Prostate gland (tissue), 2 donors: ENCODE results near the gene CFAP61. TPM values are rescaled to one million over a fixed set of nuclear protein-coding genes. Genes with fewer than 3 reads are reported as not detected.

Experiments
- DNase-seq: peaks from one replicate; pipeline ENCODE4 v3.0.0-alpha.2; 2019; ENCODE audit warnings: low spot score
- H3K27ac ChIP-seq, 2 donors: fragments of 200-600 bp; sonication (generic); 2 replicates each; pipeline ENCODE4 v1.5.1; 2017 to 2019
- H3K27me3 ChIP-seq: fragments of 200-600 bp; sonication (generic); replicated peaks from 2 replicates; pipeline ENCODE4 v1.5.1; 2019; ENCODE audit not compliant: insufficient read depth
- H3K36me3 ChIP-seq, 2 donors: fragments of 200-600 bp; sonication (generic); 1 replicate in 1 of 2; 2 replicates in 1 of 2; pipeline versions ENCODE4 v1.5.1 to v1.8.1; 2017 to 2019
- H3K4me1 ChIP-seq: fragments of 200-600 bp; sonication (generic); replicated peaks from 2 replicates; pipeline ENCODE4 v1.5.1; 2019
- H3K4me3 ChIP-seq, 2 donors: fragments of 200-600 bp; sonication (generic); 2 replicates each; pipeline ENCODE4 v1.5.1; 2017 to 2019
- H3K9me3 ChIP-seq: fragments of 200-600 bp; sonication (generic); 2 replicates; pipeline ENCODE4 v1.5.1; 2017
- POLR2A ChIP-seq: fragments of 450-650 bp; IDR thresholded peaks from one replicate; pipeline ENCODE4 v1.6.1; 2016; ENCODE audit warnings: antibody characterized with exemption, mild to moderate bottlenecking
- POLR2AphosphoS5 ChIP-seq: sonication (generic); formaldehyde crosslinking; IDR thresholded peaks from one replicate; pipeline ENCODE4 v1.6.1; 2017; ENCODE audit warnings: antibody characterized with exemption
- WGBS: methylation state at CpG from one replicate; pipeline ENCODE4 v1.1.5; 2018; 5-methylcytosine and 5-hydroxymethylcytosine counted together
- intact Hi-C: fragments of 100-400 bp; cut with DNase I; formaldehyde crosslinking; loops from one replicate; pipeline ENCODE4 v1.14.2; 2022
- total RNA-seq, 2 donors: library from RNA; depleted of rRNA; stranded (reverse); fragments of >200 nt; gene quantifications; one replicate each; pipeline ENCODE4 v1.1.0, GENCODE V29; 2016
- TF ChIP-seq, protein P1 (sequence below), 4 experiments: fragments of 200-600 bp in 2 of 4; fragments of 450-650 bp in 2 of 4; sonication (generic) in 2 of 4; IDR thresholded peaks; 1 replicate in 3 of 4; 2 replicates in 1 of 4; pipeline ENCODE4 v1.5.1; 2016 to 2019; ENCODE audit warnings: antibody characterized with exemption in 4 of 4, mild to moderate bottlenecking in 2 of 4, moderate library complexity in 2 of 4

Gene CFAP61
- total RNA-seq, 2 donors from 2014 or later: 0.14 to 8.1 TPM

- no peaks in the 10 kb centered on the region for H3K4me1 ChIP-seq
- H3K9me3 ChIP-seq: no peaks in the 10 kb centered on the region
- H3K4me3 ChIP-seq: no peak overlapping the region
- DNase-seq: no peak
- no peaks in the 10 kb centered on the region for H3K27me3 ChIP-seq
- intact Hi-C loops: no loop called here
- 76% methylated on average over 1 of the region's 1 CpG for WGBS
- H3K36me3 ChIP-seq: no peaks in the 10 kb centered on the region
- TF ChIP-seq POLR2AphosphoS5 (no peak), POLR2A (no peak)
- TF ChIP-seq, protein P1, sequence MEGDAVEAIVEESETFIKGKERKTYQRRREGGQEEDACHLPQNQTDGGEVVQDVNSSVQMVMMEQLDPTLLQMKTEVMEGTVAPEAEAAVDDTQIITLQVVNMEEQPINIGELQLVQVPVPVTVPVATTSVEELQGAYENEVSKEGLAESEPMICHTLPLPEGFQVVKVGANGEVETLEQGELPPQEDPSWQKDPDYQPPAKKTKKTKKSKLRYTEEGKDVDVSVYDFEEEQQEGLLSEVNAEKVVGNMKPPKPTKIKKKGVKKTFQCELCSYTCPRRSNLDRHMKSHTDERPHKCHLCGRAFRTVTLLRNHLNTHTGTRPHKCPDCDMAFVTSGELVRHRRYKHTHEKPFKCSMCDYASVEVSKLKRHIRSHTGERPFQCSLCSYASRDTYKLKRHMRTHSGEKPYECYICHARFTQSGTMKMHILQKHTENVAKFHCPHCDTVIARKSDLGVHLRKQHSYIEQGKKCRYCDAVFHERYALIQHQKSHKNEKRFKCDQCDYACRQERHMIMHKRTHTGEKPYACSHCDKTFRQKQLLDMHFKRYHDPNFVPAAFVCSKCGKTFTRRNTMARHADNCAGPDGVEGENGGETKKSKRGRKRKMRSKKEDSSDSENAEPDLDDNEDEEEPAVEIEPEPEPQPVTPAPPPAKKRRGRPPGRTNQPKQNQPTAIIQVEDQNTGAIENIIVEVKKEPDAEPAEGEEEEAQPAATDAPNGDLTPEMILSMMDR (IDR thresholded peaks at IDR 0.05): no peak
- H3K27ac ChIP-seq: no peak overlapping the region
Observed at GRCh38 chr20:20205862-20206236, 153.5 kb downstream of the CFAP61 start.

DNA sequence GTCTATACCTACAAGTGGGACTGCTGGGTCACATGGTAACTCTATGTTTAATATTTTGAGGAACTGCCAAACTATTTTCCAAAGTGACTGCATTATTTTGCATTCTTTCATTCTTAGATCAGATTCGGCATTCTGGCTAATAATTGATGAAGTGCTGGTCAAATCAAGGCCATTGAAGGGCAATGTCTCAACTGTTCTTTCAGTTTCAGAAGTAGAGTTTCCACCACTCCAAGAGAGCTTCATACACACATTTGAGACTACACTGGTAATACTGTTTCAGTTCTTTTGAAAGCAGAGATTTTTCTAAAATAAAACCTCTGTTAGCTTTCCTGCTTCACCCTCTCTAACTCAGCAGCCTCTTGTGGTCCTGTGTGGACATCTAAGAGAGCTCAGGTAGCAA lies 154.5 kb downstream of the CFAP61 start:
- intact Hi-C loops: no loop called here
- WGBS: 88% methylated on average over 1 of the region's 1 CpG
- TF ChIP-seq POLR2A: no peak
- no peak for TF ChIP-seq POLR2AphosphoS5
- TF ChIP-seq, protein P1 (IDR thresholded peaks at IDR 0.05): no peak

DNA sequence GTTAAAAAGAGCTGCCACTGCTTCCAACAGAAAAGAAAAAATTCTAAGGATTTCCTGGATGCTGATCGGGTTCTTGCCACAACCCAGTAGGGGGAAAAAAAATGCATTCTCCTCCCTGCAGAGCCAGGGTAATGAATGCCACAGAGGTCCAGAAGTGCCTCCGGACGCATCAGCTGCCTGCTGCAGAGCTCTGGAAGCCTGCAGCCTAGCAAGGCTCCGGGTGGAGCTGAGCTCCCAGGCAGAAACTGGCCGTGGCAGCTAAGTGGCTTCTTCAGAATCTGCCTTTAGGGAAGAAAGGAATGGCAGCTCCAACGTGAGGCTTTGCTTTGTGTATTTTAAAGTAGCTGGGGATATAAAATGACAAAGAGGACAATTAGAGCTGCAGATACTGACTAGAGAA lies 155.0 kb downstream of the CFAP61 start:
- H3K36me3 ChIP-seq: no peaks in the 10 kb centered on the region
- TF ChIP-seq, protein P1 (IDR thresholded peaks at IDR 0.05): no peak
- TF ChIP-seq POLR2A (no peak), POLR2AphosphoS5 (no peak)
- 15% methylated on average over 6 of the region's 6 CpGs for WGBS
- H3K9me3 ChIP-seq: no peaks in the 10 kb centered on the region
- no peaks in the 10 kb centered on the region for H3K27me3 ChIP-seq
- no peak overlapping the region for H3K4me3 ChIP-seq
- no peak overlapping the region for H3K27ac ChIP-seq
- H3K4me1 ChIP-seq: no peaks in the 10 kb centered on the region
- DNase-seq: no peak
- intact Hi-C loops: no loop called here

More for the DNA sequence above, 154.5 kb downstream of the CFAP61 start:
- DNase-seq: no peak
- H3K27me3 ChIP-seq: no peaks in the 10 kb centered on the region
- H3K27ac ChIP-seq: no peak overlapping the region
- no peaks in the 10 kb centered on the region for H3K4me1 ChIP-seq
- H3K4me3 ChIP-seq: no peak overlapping the region
- H3K36me3 ChIP-seq: no peaks in the 10 kb centered on the region
- H3K9me3 ChIP-seq: no peaks in the 10 kb centered on the region

GRCh38 chr20:20207872-20208271 lies 155.5 kb downstream of the CFAP61 start:
- 92% methylated on average over 7 of the region's 7 CpGs for WGBS
- Histone ChIP-seq H3K4me1 (no peaks in the 10 kb centered on the region), H3K27me3 (no peaks in the 10 kb centered on the region), H3K36me3 (no peaks in the 10 kb centered on the region), H3K9me3 (no peaks in the 10 kb centered on the region), H3K4me3 (no peak overlapping the region), H3K27ac (no peak overlapping the region)
- intact Hi-C loops: no loop called here
- TF ChIP-seq POLR2AphosphoS5: no peak
- TF ChIP-seq POLR2A: no peak
- TF ChIP-seq, protein P1 (IDR thresholded peaks at IDR 0.05): no peak
- DNase-seq: no peak

DNA sequence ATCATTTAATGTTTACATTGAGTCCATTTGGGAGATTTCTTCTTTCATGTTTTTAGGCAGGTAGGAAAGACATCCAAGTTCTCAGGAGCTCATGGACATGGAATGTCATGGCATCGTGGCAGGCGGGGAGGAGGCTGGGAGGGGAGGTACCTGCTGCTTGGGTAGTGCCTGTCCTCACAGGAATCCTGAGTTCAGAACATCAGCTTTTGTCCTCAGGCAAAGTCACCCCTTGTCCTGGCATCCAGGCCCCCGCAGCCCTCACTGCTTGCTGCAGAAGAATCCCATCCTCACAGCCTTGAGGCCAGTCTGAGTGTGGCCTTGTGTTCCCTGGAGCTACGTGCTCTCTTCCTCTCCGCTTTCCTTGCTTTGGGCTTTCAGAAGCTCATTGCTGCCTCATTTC lies 157.4 kb downstream of the CFAP61 start:
- no peaks in the 10 kb centered on the region for H3K9me3 ChIP-seq
- no peak overlapping the region for H3K27ac ChIP-seq
- intact Hi-C loops: no loop called here

More for the DNA sequence above, 157.4 kb downstream of the CFAP61 start:
- no peak for TF ChIP-seq POLR2AphosphoS5
- TF ChIP-seq, protein P1 (IDR thresholded peaks at IDR 0.05): no peak
- no peak for TF ChIP-seq POLR2A
- Histone ChIP-seq H3K4me1 (no peaks in the 10 kb centered on the region), H3K27me3 (no peaks in the 10 kb centered on the region), H3K36me3 (no peaks in the 10 kb centered on the region), H3K4me3 (no peak overlapping the region)
- WGBS: 83% methylated on average over 5 of the region's 5 CpGs
- no peak for DNase-seq
